K562 (cell line): ENCODE measurements around the gene ARHGAP24. TPM values are rescaled to one million over a fixed set of nuclear protein-coding genes. Genes with fewer than 3 reads are reported as not detected.

Experiments
- ATAC-seq: fragments of 200-7000 bp; cut with Tn5 transposase; 3 replicates; pipeline ENCODE4 v1.9.1; 2020; ENCODE audit warnings: moderate library complexity
- BruUV-seq: library from RNA; stranded (reverse); fragments of 400-500 nt; replicated peaks from 2 replicates; lab custom pipeline; 2021; lab: Mats Ljungman, UMichigan
- CTCF ChIA-PET: fragments of 300-600 bp; formaldehyde crosslinking; extraction: SDS; loops from one replicate; lab custom pipeline; 2021; ENCODE audit warnings: low intra/inter-chr PET ratio; lab: Yijun Ruan, JAX
- POLR2A ChIA-PET: fragments of 300-600, 350-650 bp; sonication (Branson Sonifier 250); formaldehyde crosslinking; extraction: SDS; loops from one replicate; lab custom pipeline; 2021; ENCODE audit warnings: antibody characterized with exemption, inconsistent platforms; lab: Yijun Ruan, JAX
- DNase-seq, 4 experiments: peaks; one replicate each; pipeline versions ENCODE4 v3.0.0 to v3.0.0-alpha.2; 2011 to 2018; ENCODE audit warnings: low spot score in 3 of 4, mixed read lengths in 3 of 4; ENCODE audit errors: extremely low read depth in 1 of 4
- FAIRE-seq: peaks from 2 replicates; lab custom pipeline; 2011; peaks lifted over from hg19 to GRCh38; lab: Jason Lieb, UNC
- H2AFZ ChIP-seq: 2 replicates; pipeline ENCODE4 v1.6.0; 2011; ENCODE audit warnings: low read depth, low read length, control low read depth, inconsistent platforms
- H3K27ac ChIP-seq: fragments of 200-600 bp; 3 replicates; pipeline ENCODE4 v1.8.0; 2011; ENCODE audit warnings: low read depth, mild to moderate bottlenecking, control low read depth, inconsistent platforms, low read length, moderate library complexity, mixed read lengths; ENCODE audit errors: extremely low read depth
- H3K27me3 ChIP-seq, 2 experiments: fragments of 300-600 bp in 1 of 2; 2 replicates in 1 of 2; 3 replicates in 1 of 2; pipeline versions ENCODE4 v1.6.0 to v1.8.0; 2011; ENCODE audit warnings: inconsistent platforms in 2 of 2, low read length in 2 of 2, mild to moderate bottlenecking in 1 of 2, mixed read lengths in 1 of 2, moderate library complexity in 1 of 2; ENCODE audit not compliant: control insufficient read depth in 2 of 2, insufficient read depth in 2 of 2
- H3K36me3 ChIP-seq: fragments of 300-600 bp; 3 replicates; pipeline ENCODE4 v1.8.0; 2011; ENCODE audit warnings: mild to moderate bottlenecking, low read length, inconsistent platforms; ENCODE audit not compliant: control insufficient read depth, insufficient read depth
- H3K4me1 ChIP-seq, 2 experiments: fragments of 200-600 bp in 1 of 2; replicated peaks in 1 of 2; 2 replicates in 1 of 2; 3 replicates in 1 of 2; pipeline versions ENCODE4 v1.5.1 to v1.8.0; 2011; ENCODE audit warnings: inconsistent platforms in 2 of 2, low read length in 2 of 2, mild to moderate bottlenecking in 1 of 2, mixed read lengths in 1 of 2, moderate library complexity in 1 of 2; ENCODE audit not compliant: control insufficient read depth in 2 of 2, insufficient read depth in 2 of 2
- H3K4me2 ChIP-seq: 2 replicates; pipeline ENCODE4 v1.6.1; 2011; ENCODE audit warnings: low read length, control low read depth, inconsistent platforms, mixed read lengths; ENCODE audit not compliant: insufficient read depth
- H3K4me3 ChIP-seq: fragments of 200-600 bp; sonication (generic), shearing (Covaris generic); 2 replicates; pipeline ENCODE4 v1.5.1; 2016; ENCODE audit warnings: control low read depth, inconsistent platforms
- H3K79me2 ChIP-seq: fragments of 200-600 bp; 3 replicates; pipeline ENCODE4 v1.8.0; 2011; ENCODE audit warnings: low read length, inconsistent platforms; ENCODE audit not compliant: control insufficient read depth, insufficient read depth
- H3K9ac ChIP-seq, 2 experiments: 2 replicates each; pipeline versions ENCODE4 v1.6.0 to v1.6.1; 2011; ENCODE audit warnings: low read depth in 2 of 2, low read length in 2 of 2, control low read depth in 1 of 2, inconsistent platforms in 1 of 2, mild to moderate bottlenecking in 1 of 2, mixed read lengths in 1 of 2; ENCODE audit not compliant: insufficient read depth in 1 of 2
- H3K9me1 ChIP-seq: one replicate; pipeline ENCODE4 v1.6.0; 2011; ENCODE audit warnings: inconsistent platforms, mild to moderate bottlenecking, low read length, moderate library complexity; ENCODE audit not compliant: control insufficient read depth, insufficient read depth
- H3K9me3 ChIP-seq: replicated peaks from 2 replicates; pipeline ENCODE4 v1.5.1; 2011; ENCODE audit warnings: low read depth, low read length, inconsistent platforms; ENCODE audit not compliant: control insufficient read depth, insufficient read depth
- H4K20me1 ChIP-seq: replicated peaks from 2 replicates; pipeline ENCODE4 v1.6.1; 2011; ENCODE audit warnings: low read length, inconsistent platforms, mixed read lengths; ENCODE audit not compliant: control insufficient read depth, insufficient read depth
- CBX5 ChIP-seq: IDR thresholded peaks from 2 replicates; pipeline ENCODE4 v1.6.1; 2014; ENCODE audit warnings: low read depth, borderline replicate concordance
- DNMT1 ChIP-seq: fragments of 450-650 bp; IDR thresholded peaks from 2 replicates; pipeline ENCODE4 v1.6.1; 2016; ENCODE audit warnings: antibody characterized with exemption, mild to moderate bottlenecking
- E2F4 ChIP-seq: sonication (generic); formaldehyde crosslinking; IDR thresholded peaks from 2 replicates; pipeline ENCODE4 v1.8.0; 2022; ENCODE audit warnings: mild to moderate bottlenecking, low read depth, missing genetic modification reagents
- NUFIP1 ChIP-seq: fragments of 450-650 bp; IDR thresholded peaks from 2 replicates; pipeline ENCODE4 v1.6.1; 2018; ENCODE audit not compliant: partially characterized antibody
- PHF20 ChIP-seq: fragments of 450-650 bp; IDR thresholded peaks from 2 replicates; pipeline ENCODE4 v1.6.1; 2018; ENCODE audit not compliant: partially characterized antibody
- RFX1 ChIP-seq: fragments of 450-650 bp; IDR thresholded peaks from 2 replicates; pipeline ENCODE4 v1.6.1; 2016; ENCODE audit warnings: mild to moderate bottlenecking, moderate library complexity
- SMARCC2 ChIP-seq: fragments of 450-650 bp; IDR thresholded peaks from 2 replicates; pipeline ENCODE4 v1.6.1; 2017; ENCODE audit warnings: antibody characterized with exemption, moderate library complexity, mild to moderate bottlenecking, low read depth
- STAT5A ChIP-seq: IDR thresholded peaks from 2 replicates; pipeline ENCODE4 v1.6.1; 2012; ENCODE audit warnings: low read length, inconsistent platforms, borderline replicate concordance
- TAL1 ChIP-seq: fragments of 450-650 bp; IDR thresholded peaks from 2 replicates; pipeline ENCODE4 v1.6.1; 2016; ENCODE audit warnings: mild to moderate bottlenecking
- ZNF639 ChIP-seq, 2 experiments: fragments of 200-800 bp in 1 of 2; sonication (Bioruptor generic) in 1 of 2; sonication (generic) in 1 of 2; formaldehyde crosslinking in 1 of 2; IDR thresholded peaks in 1 of 2; conservative IDR thresholded peaks in 1 of 2; 2 replicates each; pipeline versions ENCODE4 v1.5.0 to v1.6.1; 2016 to 2020; ENCODE audit warnings: missing compliant biosample characterization in 1 of 2, missing genetic modification characterization in 1 of 2, missing genetic modification reagents in 1 of 2
- ZNF699 ChIP-seq: fragments of 250-450 bp; sonication (Bioruptor Pico); IDR thresholded peaks from 2 replicates; pipeline ENCODE4 v1.8.0; 2021; ENCODE audit warnings: mild to moderate bottlenecking, moderate library complexity; ENCODE audit not compliant: insufficient replicate concordance
- ZNF766 ChIP-seq: fragments of 200-800 bp; sonication (Bioruptor generic); conservative IDR thresholded peaks from 2 replicates; pipeline ENCODE4 v1.6.1; 2016; ENCODE audit warnings: missing genetic modification characterization, missing compliant biosample characterization
- WGBS: fragments of 100-300 bp; shearing (Covaris generic); methylation state at CpG from one replicate; pipeline ENCODE4 v1.1.6; 2016; ENCODE audit warnings: low coverage, mixed read lengths; ENCODE audit not compliant: insufficient coverage; ENCODE audit errors: missing lambda C conversion rate; 5-methylcytosine and 5-hydroxymethylcytosine counted together
- in situ Hi-C: fragments of 300-500 bp; cut with MboI; formaldehyde crosslinking; loops from 4 replicates; pipeline ENCODE4 v1.15.0; 2018; ENCODE audit warnings: inconsistent platforms, mixed read lengths
- intact Hi-C: fragments of 100-400 bp; cut with micrococcal nuclease; formaldehyde crosslinking; loops from 2 replicates; pipeline ENCODE4 v1.14.2; 2022
- polyA plus RNA-seq, 8 experiments: library from polyadenylated mRNA; depleted of rRNA in 4 of 8; stranded (reverse) in 5 of 8; unstranded in 3 of 8; fragments of >200 nt; fragmentation: Nextera tagmentation in 2 of 8; fragmentation: Illumina TruSeq in 1 of 8; extraction: Ambion mirVana in 2 of 8; extraction: Trizol in 1 of 8; gene quantifications; 2 replicates each; pipeline versions ENCODE4 v1.2.1 to v1.2.3, GENCODE V29; 2011 to 2014; ENCODE audit warnings: inconsistent platforms in 1 of 8, missing spikeins in 1 of 8
- total RNA-seq, 7 experiments: library from RNA; depleted of rRNA in 6 of 7; stranded (reverse); fragments of >200 nt in 6 of 7; fragmentation: Illumina TruSeq in 2 of 7; extraction: Trizol in 2 of 7; gene quantifications; 2 replicates each; pipeline versions ENCODE4 v1.2.1 to v1.2.3, GENCODE V29; 2011 to 2021; ENCODE audit warnings: low replicate concordance in 1 of 7
- TF ChIP-seq, protein P1 (sequence below): sonication (generic); formaldehyde crosslinking; IDR thresholded peaks from 2 replicates; pipeline ENCODE4 v1.8.0; 2023; ENCODE audit warnings: mild to moderate bottlenecking, missing genetic modification reagents
- TF ChIP-seq, protein P2 (sequence below): fragments of 250-450 bp; sonication (Bioruptor Pico); IDR thresholded peaks from 2 replicates; pipeline ENCODE4 v1.8.0; 2021; ENCODE audit warnings: borderline replicate concordance, mild to moderate bottlenecking, moderate library complexity; ENCODE audit not compliant: poor library complexity, severe bottlenecking
- TF ChIP-seq, protein P3 (sequence below): fragments of 450-650 bp; formaldehyde crosslinking; IDR thresholded peaks from 2 replicates; pipeline ENCODE4 v1.4.0; 2020; ENCODE audit warnings: mild to moderate bottlenecking, moderate library complexity

Gene ARHGAP24
- total and polyA plus RNA-seq, 9 of the 15 experiments (the other 6 are each of a cell fraction or from before 2014, with no cell fraction given): 8.0 to 22.6 (median 14.0) TPM

GRCh38 chr4:85760511-85760910, 285.6 kb downstream of the ARHGAP24 start:
- TF ChIP-seq STAT5A (no peak), ZNF639 (CRISPR knock-in tag; conservative IDR thresholded peaks at IDR 0.05 in 1 of 2, IDR thresholded peaks at IDR 0.05 in 1 of 2) (no peak), NUFIP1 (no peak), ZNF766 (CRISPR knock-in tag) (no peak), CBX5 (no peak), SMARCC2 (no peak), RFX1 (no peak), PHF20 (no peak), E2F4 (CRISPR knock-in tag) (no peak), TAL1 (no peak), DNMT1 (no peak), ZNF699 (CRISPR knock-in tag) (no peak)
- TF ChIP-seq, protein P1, sequence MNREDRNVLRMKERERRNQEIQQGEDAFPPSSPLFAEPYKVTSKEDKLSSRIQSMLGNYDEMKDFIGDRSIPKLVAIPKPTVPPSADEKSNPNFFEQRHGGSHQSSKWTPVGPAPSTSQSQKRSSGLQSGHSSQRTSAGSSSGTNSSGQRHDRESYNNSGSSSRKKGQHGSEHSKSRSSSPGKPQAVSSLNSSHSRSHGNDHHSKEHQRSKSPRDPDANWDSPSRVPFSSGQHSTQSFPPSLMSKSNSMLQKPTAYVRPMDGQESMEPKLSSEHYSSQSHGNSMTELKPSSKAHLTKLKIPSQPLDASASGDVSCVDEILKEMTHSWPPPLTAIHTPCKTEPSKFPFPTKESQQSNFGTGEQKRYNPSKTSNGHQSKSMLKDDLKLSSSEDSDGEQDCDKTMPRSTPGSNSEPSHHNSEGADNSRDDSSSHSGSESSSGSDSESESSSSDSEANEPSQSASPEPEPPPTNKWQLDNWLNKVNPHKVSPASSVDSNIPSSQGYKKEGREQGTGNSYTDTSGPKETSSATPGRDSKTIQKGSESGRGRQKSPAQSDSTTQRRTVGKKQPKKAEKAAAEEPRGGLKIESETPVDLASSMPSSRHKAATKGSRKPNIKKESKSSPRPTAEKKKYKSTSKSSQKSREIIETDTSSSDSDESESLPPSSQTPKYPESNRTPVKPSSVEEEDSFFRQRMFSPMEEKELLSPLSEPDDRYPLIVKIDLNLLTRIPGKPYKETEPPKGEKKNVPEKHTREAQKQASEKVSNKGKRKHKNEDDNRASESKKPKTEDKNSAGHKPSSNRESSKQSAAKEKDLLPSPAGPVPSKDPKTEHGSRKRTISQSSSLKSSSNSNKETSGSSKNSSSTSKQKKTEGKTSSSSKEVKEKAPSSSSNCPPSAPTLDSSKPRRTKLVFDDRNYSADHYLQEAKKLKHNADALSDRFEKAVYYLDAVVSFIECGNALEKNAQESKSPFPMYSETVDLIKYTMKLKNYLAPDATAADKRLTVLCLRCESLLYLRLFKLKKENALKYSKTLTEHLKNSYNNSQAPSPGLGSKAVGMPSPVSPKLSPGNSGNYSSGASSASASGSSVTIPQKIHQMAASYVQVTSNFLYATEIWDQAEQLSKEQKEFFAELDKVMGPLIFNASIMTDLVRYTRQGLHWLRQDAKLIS: no peak
- TF ChIP-seq, protein P2, sequence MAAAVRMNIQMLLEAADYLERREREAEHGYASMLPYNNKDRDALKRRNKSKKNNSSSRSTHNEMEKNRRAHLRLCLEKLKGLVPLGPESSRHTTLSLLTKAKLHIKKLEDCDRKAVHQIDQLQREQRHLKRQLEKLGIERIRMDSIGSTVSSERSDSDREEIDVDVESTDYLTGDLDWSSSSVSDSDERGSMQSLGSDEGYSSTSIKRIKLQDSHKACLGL (CRISPR knock-in tag): no peak
- TF ChIP-seq, protein P3, sequence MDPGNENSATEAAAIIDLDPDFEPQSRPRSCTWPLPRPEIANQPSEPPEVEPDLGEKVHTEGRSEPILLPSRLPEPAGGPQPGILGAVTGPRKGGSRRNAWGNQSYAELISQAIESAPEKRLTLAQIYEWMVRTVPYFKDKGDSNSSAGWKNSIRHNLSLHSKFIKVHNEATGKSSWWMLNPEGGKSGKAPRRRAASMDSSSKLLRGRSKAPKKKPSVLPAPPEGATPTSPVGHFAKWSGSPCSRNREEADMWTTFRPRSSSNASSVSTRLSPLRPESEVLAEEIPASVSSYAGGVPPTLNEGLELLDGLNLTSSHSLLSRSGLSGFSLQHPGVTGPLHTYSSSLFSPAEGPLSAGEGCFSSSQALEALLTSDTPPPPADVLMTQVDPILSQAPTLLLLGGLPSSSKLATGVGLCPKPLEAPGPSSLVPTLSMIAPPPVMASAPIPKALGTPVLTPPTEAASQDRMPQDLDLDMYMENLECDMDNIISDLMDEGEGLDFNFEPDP (CRISPR knock-in tag): no peak
- TF ChIP-seq, all 486 proteins: peak for 0
- FAIRE-seq (no peak), DNase-seq (no peak), ATAC-seq (no peak)
- BruUV-seq: no TSS peak
- H2AFZ ChIP-seq: no peak overlapping the region
- no peak overlapping the region for H3K4me3 ChIP-seq
- POLR2A ChIA-PET: no interaction called here
- no peaks in the 10 kb centered on the region for H3K4me1 ChIP-seq
- H3K79me2 ChIP-seq: no peaks in the 10 kb centered on the region
- in situ Hi-C loops (loop anchor here (25.0 kb wide), 1 partner anchor 598 kb away; no protein-coding TSS in a partner anchor), intact Hi-C loops (no loop called here)
- no peak overlapping the region for H3K9ac ChIP-seq
- no peaks in the 10 kb centered on the region for H4K20me1 ChIP-seq
- no peaks in the 10 kb centered on the region for H3K36me3 ChIP-seq
- 61% methylated on average over 4 of the region's 4 CpGs for WGBS
- no peaks in the 10 kb centered on the region for H3K27me3 ChIP-seq
- no peak overlapping the region for H3K27ac ChIP-seq
- no peaks in the 10 kb centered on the region for H3K9me3 ChIP-seq
- CTCF ChIA-PET: no interaction called here
- H3K9me1 ChIP-seq: no peaks in the 10 kb centered on the region
- H3K4me2 ChIP-seq: no peak overlapping the region
